IPS-18c (cell line): ENCODE results near the gene ADAMTS12.
"Not testable (repeated sequence)": the region's sequence is repeated elsewhere in the genome, so short reads cannot be mapped to it uniquely, and the experiment has no call there.

Experiments
- H3K4me3 ChIP-seq: 2 replicates; pipeline ENCODE4 v1.7.0; 2013; ENCODE audit warnings: low read depth, mild to moderate bottlenecking, low read length, moderate library complexity; ENCODE audit not compliant: insufficient read depth
- H3K9me3 ChIP-seq: one replicate; pipeline ENCODE4 v1.6.1; 2013; ENCODE audit warnings: mild to moderate bottlenecking, low read length, moderate library complexity; ENCODE audit not compliant: control insufficient read depth, insufficient read depth

ADAMTS12 gene

DNA sequence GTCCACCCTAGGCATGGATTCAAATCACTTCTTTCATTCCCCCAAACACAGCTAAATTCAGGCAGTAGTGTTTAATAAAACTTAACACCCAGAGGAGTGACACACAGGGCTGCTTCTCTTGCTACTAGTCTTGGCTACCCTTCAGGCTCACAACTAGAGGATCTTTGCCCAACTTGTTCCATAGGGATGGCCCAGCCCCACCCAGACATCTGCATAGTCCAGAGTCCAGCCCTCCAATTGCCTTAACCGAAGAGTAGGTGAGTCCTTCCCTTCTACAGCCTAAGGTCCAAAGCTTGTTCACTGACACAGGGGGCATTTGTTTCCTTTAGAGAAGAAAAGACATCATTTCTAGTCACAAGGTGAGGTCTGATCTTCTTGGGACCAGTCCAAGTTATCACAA is 29.2 kb upstream of the ADAMTS12 start:
- Histone ChIP-seq H3K9me3 (no peaks in the 10 kb centered on the region), H3K4me3 (no peak overlapping the region)

- not testable (repeated sequence) for H3K9me3 ChIP-seq, H3K4me3 ChIP-seq
These were observed 23.1 kb upstream of the ADAMTS12 start for GRCh38 chr5:33914844-33915243.

DNA sequence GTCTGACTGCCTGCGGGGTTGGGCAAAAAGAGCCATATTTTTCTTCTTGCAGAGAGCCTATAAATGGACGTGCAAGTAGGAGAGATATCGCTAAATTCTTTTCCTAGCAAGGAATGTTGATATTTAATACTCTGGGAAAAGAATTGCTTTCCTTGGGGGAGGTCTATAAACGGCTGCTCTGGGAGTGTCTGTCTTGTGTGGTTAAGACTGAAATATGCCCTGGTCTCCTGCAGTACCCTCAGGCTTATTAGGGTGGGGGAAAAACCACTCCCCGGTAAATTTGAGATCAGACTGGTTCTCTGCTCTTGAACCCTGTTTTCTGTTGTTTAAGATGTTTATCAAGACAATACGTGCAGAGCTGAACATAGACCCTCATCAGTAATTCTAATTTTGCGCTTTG is 14.5 kb upstream of the ADAMTS12 start:
- H3K9me3 ChIP-seq, H3K4me3 ChIP-seq: not testable (repeated sequence)

- Histone ChIP-seq H3K4me3 (no peak overlapping the region), H3K9me3 (no peaks in the 10 kb centered on the region)
These were observed 13.6 kb upstream of the ADAMTS12 start for GRCh38 chr5:33905381-33905780.

DNA sequence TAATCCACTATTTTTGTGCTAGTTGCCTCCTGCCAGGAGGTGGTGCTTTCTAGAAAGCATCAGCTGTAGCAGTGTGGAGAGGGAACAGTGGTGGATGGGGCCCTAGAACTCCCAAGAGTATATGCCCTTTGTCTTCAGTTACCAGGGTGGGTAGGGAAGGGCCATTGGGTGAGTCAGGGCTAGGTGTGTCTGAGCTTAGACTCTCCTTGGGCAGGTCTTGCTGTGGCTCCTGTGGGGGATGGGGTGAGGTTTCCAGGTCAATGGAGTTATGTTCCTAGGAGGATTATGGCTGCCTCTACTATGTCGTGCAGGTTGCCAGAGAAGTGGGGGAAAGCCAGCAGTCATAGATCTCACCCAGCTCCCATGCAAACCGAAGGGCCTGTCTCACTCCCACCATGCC is 11.3 kb upstream of the ADAMTS12 start:
- no peak overlapping the region for H3K4me3 ChIP-seq
- no peaks in the 10 kb centered on the region for H3K9me3 ChIP-seq

- Histone ChIP-seq H3K4me3 (no peak overlapping the region), H3K9me3 (no peaks in the 10 kb centered on the region)
These were observed 9.4 kb upstream of the ADAMTS12 start for GRCh38 chr5:33901156-33901555.

DNA sequence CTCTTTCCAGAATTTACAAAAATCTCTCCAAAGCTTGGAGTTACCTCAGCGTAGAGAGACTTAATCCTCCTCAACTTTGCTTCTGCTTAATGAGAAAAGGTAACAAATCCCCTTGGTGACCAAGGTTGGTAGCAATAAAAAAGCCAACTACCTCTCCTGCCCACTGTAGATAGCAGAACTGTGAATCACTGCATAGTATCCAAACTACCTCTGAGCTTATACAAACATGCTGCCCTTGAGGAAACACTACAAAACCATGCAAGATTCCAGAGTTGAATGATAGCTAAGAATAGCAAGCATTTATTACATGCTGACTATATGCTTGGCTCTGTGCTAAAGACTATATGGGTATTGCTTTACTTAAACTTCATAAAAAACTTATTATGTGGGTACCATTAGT is 2.8 kb upstream of the ADAMTS12 start:
- no peaks in the 10 kb centered on the region for H3K9me3 ChIP-seq
- no peak overlapping the region for H3K4me3 ChIP-seq

DNA sequence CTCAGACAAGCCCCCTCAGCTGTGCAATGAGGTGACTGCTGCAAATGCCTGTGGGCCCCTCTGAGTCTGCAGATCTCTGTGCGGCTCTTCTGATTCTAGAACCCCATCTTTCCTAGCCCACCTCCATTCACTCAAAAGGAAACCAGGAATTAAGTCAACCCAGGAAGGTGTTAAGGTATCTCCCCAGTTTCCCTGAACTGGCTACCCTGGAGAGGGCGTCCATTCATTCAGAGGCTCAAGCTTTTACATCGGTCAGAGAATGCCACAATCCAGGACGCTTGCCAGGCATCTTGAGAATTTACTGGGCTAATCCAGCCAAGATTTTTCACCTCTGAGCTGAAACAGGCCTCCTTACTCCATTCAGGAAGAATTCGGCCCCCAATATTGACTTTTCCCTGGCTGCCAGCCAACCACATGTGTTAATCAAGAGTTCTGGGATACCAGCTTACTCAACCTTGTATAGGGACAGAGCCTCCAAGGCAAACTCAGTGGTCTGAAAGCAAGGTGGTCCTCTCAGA is 889 bp upstream of the ADAMTS12 start:
- Histone ChIP-seq H3K9me3 (no peaks in the 10 kb centered on the region), H3K4me3 (peak overlapping the region; percentile 37; the same call in 1 of the 2 replicates)

DNA sequence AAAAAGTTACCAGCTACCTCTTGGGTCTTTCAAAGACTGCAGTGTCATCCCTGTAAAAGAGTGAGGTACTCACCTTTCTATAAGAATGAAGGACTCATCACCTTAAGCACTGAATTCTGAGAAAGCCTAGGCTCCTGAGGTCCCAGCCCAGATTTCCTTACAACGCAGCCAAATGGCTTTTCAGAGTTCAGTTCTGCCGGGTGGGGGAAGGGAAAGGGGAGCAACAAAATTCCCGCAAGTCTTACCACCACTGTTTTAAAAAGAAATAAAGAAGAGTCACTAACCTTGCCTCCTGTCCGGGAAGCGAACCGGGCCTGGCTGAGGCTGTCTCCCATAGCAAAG is 373 bp downstream of the ADAMTS12 start:
- H3K4me3 ChIP-seq: peak overlapping the region; percentile 37
- no peaks in the 10 kb centered on the region for H3K9me3 ChIP-seq

DNA sequence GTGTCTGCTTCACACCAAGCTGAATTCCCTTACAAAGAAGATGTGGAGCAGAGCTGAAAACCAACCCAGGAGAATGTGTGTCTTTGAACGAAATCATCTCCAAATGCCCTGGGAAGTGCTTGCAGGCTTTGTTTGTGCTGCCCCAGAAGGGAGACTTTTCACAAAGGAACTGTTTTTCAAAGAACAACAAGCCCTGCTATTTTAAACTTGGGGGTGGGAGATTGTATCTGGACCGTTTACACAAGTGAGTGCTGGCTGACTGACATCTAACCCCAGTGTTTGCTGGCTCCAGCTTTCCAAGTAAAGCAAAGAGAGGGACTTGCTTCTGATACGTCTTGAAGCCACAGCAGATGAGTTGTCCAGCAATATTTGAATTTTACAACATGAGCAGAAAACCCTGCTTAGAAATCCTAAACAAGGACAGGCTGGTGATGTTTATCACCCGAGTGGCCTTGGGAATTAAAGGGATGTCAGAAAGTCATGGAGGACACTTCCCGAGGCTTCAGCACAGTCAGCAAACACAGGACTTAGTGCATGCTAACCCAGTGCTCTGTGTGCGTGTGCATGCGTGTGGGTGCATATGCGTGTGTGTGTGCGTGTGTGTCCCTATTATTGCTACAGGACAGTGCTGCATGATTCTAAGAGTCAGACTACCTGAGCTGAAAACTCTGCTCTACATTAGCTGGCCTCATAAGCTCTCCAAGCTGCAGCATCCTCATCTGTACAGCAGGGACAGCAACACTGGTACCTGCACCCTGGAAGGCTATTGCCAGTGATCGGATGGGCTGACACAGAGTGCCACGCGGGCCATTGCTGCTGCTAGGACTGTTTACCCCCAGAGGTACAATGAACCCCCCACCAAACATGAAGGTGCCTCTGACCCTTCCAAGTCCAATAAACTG is 1.4 kb downstream of the ADAMTS12 start:
- peak overlapping the region; percentile 37; the same call in 1 of the 2 replicates for H3K4me3 ChIP-seq
- H3K9me3 ChIP-seq: no peaks in the 10 kb centered on the region

- no peak overlapping the region for H3K4me3 ChIP-seq
- H3K9me3 ChIP-seq: no peaks in the 10 kb centered on the region
These were observed 3.2 kb downstream of the ADAMTS12 start for GRCh38 chr5:33888587-33888986.

- Histone ChIP-seq H3K9me3 (no peaks in the 10 kb centered on the region), H3K4me3 (no peak overlapping the region)
These were observed 4.5 kb downstream of the ADAMTS12 start for GRCh38 chr5:33887268-33887667.

DNA sequence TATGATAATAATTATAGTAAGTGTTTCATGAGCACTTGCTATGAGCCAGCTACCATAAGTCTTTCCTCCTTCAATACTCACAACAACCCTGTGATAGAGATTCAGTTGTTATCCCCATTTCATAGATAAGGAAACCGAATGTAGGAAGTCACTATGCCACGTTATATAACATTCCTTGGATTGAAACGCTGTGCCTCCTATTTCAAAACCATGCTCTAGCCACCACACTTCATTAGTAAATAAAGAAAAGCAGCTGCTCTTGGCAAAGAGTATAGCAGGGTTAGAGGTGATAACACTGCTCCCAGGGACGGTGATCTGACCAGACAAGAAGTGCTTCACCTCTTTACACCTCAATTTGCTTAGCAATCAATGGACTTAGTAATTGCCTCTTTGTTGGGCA is 5.5 kb downstream of the ADAMTS12 start:
- Histone ChIP-seq H3K4me3 (no peak overlapping the region), H3K9me3 (no peaks in the 10 kb centered on the region)

GRCh38 chr5:33885679-33886078 is 6.1 kb downstream of the ADAMTS12 start:
- no peaks in the 10 kb centered on the region for H3K9me3 ChIP-seq
- no peak overlapping the region for H3K4me3 ChIP-seq

DNA sequence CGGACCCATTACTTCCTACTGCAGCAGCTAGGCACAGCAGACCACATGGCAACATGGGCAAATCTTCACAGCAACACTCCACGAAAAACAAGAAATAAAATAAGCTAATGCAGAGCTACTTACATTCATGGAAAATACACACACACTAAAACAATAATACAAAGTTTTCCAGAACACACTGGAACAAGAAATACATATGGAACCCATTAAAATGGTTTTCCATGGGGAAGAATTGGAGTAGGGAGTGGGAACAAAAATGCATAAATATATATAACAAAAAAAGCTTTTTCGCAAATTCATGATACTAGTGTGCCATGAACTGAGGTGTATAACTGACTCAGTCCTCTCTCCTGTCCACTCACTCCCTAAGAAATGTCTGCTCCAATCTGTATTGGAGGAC is 8.3 kb downstream of the ADAMTS12 start:
- H3K4me3 ChIP-seq: no peak overlapping the region

DNA sequence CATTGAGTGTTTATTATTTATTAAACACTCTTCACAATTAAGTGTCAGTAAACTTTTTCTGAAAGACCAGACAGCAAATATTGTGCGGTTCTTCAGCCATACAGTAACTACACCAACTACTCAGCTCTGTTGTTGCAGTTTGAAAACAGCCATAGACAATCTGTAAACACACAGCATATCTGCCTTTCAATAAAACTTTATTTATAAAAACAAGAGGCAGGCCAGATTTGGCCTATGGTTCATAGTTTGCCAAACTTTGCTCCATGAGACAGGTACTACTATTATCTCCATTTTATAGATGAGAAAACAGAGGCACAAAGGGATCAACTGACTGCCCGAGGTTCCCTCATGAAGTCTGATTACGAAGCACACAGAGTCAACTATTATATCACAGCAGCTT is 11.5 kb downstream of the ADAMTS12 start:
- no peak overlapping the region for H3K4me3 ChIP-seq

More for the DNA sequence above, 8.3 kb downstream of the ADAMTS12 start:
- no peaks in the 10 kb centered on the region for H3K9me3 ChIP-seq

DNA sequence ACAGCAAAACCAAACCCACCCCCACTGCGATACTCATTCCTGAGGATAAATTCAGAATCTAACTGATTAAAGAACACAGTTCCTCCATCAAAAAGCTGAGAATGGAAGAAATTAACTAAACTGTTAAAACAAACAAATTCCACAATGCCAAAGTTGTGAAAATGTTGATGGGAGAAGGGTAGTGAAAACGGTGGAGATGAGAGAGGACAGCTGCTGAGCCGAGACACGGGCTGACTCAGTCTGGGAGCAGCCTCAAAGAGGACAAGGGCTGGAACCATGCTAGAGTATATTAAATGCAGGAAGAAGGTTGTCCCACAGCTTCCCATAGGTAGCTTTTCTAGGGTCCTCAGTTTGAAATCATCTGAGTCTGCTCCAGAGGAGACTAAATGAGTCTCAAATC is 14.3 kb downstream of the ADAMTS12 start:
- Histone ChIP-seq H3K4me3 (no peak overlapping the region), H3K9me3 (no peaks in the 10 kb centered on the region)

More for the DNA sequence above, 11.5 kb downstream of the ADAMTS12 start:
- H3K9me3 ChIP-seq: no peaks in the 10 kb centered on the region

DNA sequence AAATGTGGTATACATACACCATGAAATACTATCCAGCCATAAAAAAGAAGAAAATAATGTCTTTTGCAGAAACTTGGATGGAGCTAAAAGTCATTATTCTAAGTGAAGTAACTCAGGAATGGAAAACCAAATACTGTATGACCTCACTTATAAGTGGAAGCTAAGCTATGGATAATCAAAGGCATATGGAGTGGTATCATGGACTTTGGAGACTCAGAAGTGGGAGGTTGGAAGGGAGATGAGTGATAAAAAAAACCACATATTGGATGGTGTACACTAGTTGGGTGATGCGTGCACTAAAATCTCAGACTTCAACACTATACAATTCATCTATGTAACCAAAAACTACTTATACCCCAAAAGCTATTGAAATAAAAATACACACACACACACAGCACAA is 24.5 kb downstream of the ADAMTS12 start:
- peaks cover 3% of the 10 kb centered on the region for H3K9me3 ChIP-seq

DNA sequence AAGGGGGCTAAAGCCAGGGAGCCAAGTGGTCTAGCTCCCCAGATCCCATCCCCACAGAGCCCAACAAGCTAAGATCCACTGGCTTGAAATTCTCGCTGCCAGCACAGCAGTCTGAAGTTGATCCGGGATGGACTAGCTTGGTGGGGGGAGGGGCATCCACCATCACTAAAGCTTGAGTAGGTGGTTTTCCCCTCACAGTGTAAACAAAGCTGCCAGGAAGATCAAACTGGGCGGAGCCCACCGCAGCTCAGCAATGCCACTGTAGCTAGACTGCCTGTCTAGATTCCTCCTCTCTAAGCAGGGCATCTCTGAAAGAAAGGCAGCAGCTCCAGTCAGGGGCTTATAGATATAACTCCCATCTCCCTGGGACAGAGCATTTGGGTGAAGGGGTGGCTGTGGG is 32.6 kb downstream of the ADAMTS12 start:
- not testable (repeated sequence) for H3K9me3 ChIP-seq, H3K4me3 ChIP-seq

More for the DNA sequence above, 24.5 kb downstream of the ADAMTS12 start:
- H3K4me3 ChIP-seq: no peak overlapping the region
